HG03354 (cell line): Measurements from ENCODE around the gene WEE2.

Source experiments
- ATAC-seq: cut with Tn5 transposase; IDR thresholded peaks from one replicate; pipeline ENCODE4 v1.9.1; 2021; ENCODE audit warnings: mild to moderate bottlenecking; ENCODE audit not compliant: unreplicated experiment, poor library complexity, severe bottlenecking

The WEE2 gene

GRCh38 chr7:141708351-141708750 is at the start of gene WEE2:
TSS of gene WEE2 (plus strand) at chr7:141708353. CDS start at chr7:141708759, 406 bp downstream.
- ATAC-seq = no peak

GRCh38 chr7:141659501-141659900 is 48.7 kb upstream of the WEE2 start:
- no peak for ATAC-seq

GRCh38 chr7:141660259-141660658 is 47.9 kb upstream of the WEE2 start:
- ATAC-seq = no peak

GRCh38 chr7:141663081-141663849 is 44.9 kb upstream of the WEE2 start:
- no peak for ATAC-seq

GRCh38 chr7:141664450-141664849 is 43.7 kb upstream of the WEE2 start:
- no peak for ATAC-seq

- ATAC-seq = no peak
These were observed 42.7 kb upstream of the WEE2 start for GRCh38 chr7:141665208-141666035.

GRCh38 chr7:141666071-141666470 is 42.1 kb upstream of the WEE2 start:
- no peak for ATAC-seq

GRCh38 chr7:141668853-141669252 is 39.3 kb upstream of the WEE2 start:
- no peak for ATAC-seq

- no peak for ATAC-seq
These were observed 36.3 kb upstream of the WEE2 start for GRCh38 chr7:141671705-141672496.

GRCh38 chr7:141673346-141673745 is 34.8 kb upstream of the WEE2 start:
- no peak for ATAC-seq

- no peak for ATAC-seq
These were observed 33.9 kb upstream of the WEE2 start for GRCh38 chr7:141674171-141674671.

- ATAC-seq = peak; percentile 52
These were observed 33.5 kb upstream of the WEE2 start for GRCh38 chr7:141674702-141675101.

GRCh38 chr7:141675436-141676215 is 32.5 kb upstream of the WEE2 start:
- ATAC-seq = no peak

- no peak for ATAC-seq
These were observed 31.5 kb upstream of the WEE2 start for GRCh38 chr7:141676618-141677017.

- no peak for ATAC-seq
These were observed 29.1 kb upstream of the WEE2 start for GRCh38 chr7:141679014-141679413.

- no peak for ATAC-seq
These were observed 22.7 kb upstream of the WEE2 start for GRCh38 chr7:141685285-141686023.

- no peak for ATAC-seq
These were observed 22.1 kb upstream of the WEE2 start for GRCh38 chr7:141686074-141686473.

- no peak for ATAC-seq
These were observed 21.5 kb upstream of the WEE2 start for GRCh38 chr7:141686670-141687069.

- no peak for ATAC-seq
These were observed 20.1 kb upstream of the WEE2 start for GRCh38 chr7:141688043-141688442.
